Inflammatory macrophage (primary cell): ENCODE measurements around the gene COCH.
"Not testable (repeated sequence)": the region's sequence is repeated elsewhere in the genome, so short reads cannot be mapped to it uniquely, and the experiment has no call there.

Source experiments
- DNase-seq, 2 donors: peaks; one replicate each; pipeline ENCODE4 v3.0.0-alpha.2; 2020 to 2022

COCH gene

DNA sequence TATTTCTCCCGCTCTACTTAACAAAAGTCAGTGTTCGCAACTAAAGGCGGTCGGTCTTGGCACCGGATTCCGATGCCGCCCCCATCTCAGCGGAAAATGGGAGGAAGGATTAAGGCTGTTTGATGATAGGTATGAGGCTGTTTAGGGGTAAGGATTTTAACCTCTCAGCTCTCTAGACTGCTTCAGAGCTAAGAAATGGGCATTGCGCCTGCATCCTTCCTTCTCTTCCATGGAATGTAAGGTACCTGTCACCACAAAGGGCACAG is 1.4 kb downstream of the COCH start:
- DNase-seq = no peak

DNA sequence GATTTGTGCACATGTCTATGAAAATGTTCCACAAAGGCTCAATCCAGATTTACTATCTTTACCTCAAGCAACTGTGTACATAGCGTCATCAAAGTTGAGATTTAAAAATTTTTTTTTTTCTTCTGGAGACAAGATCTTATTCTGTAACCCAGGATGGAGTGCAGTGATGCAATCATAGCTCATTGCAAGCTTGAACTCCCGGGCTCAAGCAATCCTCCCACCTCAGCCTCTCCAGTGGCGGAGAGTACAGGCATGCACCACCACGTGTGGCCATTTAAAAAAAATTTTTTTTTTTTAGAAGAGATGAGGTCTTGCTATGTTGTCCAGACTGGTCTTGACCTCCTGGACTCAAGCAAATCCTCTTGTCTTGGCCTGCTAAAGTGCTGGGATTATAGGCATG is 2.3 kb downstream of the COCH start:
- DNase-seq = no peak

DNA sequence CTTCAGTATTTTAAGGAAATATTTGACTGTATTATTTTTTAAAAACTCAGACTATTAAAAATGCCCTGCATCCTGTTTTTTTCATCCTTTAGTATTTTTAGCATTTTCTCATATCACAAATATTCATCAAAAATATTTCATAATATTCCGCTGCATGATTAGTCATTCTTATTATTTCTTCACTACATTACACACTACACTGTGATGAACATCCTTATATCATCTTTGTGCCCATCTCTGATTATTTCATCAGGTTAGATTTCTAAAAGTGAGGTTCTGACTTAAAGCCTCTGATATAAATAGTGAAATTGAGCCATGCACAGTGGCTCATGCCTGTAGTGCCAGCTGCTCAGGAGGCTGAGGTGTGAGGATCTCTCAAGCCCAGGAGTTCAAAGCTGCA is 8.1 kb downstream of the COCH start:
- DNase-seq = peak in 1 of 2 donors; percentile 46

DNA sequence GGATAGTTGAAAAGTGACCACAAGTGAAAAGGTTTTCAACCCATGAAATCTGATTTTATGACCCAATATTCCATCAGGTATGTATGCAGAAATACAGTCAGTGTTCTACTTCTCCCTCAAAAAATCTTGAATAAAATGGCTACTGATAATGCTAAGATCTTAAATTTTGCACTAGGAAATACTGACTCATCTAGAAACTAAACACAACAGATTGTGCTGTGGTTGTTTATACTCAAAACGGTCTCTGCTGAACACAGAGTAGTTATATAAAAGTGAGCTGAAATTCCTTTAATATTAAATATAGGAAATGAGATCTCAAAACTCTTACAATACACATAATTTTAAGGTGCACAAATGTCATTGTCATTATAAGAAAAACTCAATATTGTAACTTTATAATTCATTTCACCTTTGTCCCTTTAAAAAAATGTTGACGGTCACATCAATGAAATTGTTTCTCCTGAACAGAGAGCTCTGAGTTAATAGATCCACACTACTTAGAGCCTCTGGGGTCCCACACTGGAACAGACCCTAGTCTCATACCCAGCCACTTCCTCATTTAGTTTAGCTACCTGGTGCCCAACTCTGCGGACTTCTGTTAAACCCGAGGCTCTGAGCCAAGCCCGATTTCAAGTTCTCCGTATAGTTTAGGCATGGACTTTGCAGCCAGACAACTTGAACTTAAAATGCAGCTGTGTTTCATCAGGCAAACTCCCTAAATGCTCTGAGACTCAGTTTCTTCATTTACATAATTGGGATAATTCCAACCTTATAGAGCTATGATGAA is 9.3 kb downstream of the COCH start:
- no peak for DNase-seq

DNA sequence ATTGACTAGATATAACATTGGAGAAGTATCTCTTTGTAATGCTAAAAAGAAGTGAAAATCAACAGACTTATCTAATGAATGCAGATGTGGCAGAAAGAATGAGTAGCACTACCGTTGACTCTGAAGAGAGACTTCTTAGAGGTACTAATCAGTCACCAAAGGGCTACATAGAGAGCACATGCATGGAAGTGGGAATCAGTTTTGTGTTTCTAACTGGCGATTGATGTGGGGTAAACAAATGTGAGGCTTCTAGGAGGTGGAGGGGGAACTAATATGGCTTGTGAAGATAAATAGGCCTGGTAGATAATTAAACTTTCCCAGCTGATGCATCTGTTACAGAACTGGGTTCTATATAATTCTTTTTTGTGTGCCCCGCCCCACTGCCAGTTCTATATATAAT is 10.5 kb downstream of the COCH start:
- no peak for DNase-seq

DNA sequence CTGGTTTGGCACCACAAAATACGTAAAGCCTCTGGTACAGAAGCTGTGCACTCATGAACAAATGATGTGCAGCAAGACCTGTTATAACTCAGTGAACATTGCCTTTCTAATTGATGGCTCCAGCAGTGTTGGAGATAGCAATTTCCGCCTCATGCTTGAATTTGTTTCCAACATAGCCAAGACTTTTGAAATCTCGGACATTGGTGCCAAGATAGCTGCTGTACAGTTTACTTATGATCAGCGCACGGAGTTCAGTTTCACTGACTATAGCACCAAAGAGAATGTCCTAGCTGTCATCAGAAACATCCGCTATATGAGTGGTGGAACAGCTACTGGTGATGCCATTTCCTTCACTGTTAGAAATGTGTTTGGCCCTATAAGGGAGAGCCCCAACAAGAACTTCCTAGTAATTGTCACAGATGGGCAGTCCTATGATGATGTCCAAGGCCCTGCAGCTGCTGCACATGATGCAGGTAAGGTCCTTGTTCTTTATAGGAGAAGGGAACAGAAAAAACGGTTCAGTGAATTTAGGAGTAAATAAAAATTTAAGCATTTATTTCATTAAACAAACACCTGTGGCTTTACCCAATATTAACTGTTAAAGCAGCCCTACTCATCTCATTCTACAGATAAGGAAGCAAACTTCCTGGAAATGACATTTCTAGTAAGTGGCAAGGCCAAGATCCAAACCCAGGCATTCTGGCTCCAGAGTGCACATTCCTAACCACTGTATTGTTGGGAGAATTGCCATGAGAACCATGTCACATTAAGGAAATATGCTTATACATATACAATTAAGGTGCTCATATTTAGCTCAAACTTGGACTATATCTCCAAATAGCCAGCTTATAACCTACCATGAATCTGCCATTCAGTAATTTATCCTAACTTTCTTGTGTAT is 11.7 kb downstream of the COCH start:
- no peak for DNase-seq

DNA sequence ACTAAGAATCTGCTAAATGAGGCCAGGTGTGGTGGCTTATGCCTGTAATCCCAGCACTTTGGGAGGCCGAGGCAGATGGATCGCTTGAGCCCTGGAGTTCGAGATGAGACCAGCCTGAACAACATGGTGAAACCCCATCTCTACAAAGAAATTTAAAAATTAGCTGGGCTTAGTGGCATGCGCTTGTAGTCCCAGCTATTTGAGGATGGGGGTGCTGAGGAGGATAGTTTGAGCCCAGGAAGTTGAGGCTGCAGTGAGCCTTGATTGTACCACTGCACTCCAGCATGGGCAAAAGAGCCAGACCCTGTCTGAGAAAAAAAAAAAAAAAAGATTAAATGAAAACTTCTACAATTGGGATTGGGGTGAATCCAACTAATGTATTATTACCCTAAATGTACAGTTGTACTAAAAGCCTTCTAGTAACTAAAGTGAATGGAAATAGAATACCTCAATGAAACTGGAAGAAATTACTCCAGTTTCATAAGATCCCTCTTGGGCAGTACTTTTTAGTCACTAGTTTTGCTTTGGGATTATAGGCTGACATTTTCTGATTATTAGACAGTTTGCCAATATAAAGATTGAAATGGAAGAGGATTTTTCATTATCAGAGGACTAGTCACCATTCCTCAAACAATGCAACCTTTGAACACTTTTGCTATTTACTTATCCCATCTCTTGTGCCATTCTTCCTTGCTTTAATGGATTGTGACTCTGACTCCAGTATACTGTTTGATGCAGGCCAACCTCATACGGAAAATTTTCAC is 14.3 kb downstream of the COCH start:
- no peak for DNase-seq

DNA sequence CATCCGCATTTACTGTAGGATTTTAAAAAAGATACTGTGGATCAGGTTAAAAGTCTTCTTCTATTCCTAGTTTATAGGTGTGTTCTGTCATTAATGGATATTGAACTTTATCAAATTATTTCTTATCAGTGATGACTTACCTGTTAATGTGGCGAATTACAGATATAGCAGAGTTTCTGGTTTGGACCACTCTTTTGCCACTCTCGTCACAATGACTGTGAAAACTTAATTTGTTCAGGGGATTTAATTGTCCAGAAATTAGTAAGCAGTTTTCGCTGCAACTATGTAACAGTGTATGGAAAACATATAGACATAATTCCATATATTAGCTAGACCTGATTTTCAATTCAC is 14.9 kb downstream of the COCH start:
- DNase-seq = no peak

DNA sequence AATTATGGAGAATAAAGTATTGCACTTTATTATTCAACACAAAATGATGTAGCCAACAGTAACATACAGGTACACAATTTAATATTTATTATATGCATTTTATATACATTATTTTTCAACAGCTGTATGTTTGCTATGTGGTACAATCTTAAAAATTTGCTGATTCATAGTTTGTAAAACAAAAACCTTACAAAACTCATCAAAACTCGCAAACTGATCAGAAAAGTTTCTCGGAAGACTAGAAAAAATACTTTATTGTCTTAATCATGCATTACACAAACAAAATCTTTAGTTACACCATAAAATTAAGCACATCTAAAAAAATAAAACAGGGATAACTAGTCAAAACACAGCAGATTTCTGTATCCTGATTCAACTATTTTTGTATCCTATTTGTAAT is 19.5 kb downstream of the COCH start:
- DNase-seq = no peak

DNA sequence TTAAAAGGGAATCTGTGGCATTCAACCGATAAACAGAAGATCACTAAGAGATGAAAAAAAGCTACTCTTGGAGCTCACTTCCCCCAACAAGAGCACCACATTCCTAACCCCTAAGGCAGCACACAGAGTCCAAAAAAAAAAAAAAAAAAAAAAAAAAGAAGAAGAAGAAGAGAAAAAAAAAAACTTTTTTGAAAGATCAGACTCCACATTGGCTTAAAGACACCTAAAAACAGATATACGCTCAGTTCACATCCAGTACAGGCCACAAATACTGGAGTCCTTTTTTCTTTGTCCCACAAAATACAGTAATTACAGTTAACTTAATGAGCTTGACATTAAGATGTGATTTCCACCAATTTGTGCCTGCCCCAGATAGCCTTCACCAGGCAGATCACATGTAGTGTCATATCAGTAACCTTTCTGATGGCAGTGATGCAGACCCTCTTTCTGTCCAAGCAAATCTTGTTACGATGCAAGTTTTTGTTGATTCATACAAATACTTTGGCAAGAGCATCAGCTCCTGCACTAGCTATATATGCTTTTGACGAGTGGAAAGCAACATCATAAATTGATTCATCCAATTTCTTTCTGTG is 20.7 kb downstream of the COCH start:
- DNase-seq = no peak

DNA sequence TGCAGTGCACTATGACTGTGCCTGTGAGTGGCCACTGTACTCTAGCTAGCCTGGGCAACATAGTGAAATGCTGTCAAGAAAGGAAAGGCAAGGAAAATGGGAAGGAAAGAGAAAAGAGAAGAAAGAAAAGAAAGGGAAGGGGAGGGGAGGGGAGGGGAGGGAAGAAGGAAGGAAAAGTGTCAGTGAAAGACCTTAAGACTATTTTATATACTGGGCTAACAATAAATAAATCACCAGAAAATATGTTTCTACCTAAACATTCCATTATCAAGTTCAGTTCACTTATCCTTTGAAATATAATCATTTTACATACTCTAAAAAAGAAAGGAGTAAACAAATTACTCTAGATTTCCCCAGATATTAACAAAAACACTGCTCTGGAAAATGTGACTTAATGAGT is 22.1 kb downstream of the COCH start:
- DNase-seq = no peak

DNA sequence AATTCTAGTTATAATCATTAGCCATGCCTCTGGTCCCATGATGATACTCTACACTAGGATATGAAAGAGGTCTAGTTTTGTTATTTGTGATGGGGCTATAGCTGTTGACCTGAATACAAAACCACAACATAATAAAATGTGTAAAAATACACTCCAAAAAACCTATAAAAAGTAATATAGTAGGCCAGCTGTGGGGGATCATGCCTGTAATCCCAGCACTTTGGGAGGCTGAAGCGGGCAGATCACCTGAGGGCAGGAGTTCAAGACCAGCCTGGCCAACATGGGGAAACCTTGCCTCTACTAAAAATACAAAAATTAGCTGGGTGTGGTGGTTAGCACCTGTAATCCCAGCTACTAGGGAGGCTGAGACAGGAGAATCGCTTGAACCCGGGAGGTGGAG is 22.8 kb downstream of the COCH start:
- DNase-seq = not testable (repeated sequence)

DNA sequence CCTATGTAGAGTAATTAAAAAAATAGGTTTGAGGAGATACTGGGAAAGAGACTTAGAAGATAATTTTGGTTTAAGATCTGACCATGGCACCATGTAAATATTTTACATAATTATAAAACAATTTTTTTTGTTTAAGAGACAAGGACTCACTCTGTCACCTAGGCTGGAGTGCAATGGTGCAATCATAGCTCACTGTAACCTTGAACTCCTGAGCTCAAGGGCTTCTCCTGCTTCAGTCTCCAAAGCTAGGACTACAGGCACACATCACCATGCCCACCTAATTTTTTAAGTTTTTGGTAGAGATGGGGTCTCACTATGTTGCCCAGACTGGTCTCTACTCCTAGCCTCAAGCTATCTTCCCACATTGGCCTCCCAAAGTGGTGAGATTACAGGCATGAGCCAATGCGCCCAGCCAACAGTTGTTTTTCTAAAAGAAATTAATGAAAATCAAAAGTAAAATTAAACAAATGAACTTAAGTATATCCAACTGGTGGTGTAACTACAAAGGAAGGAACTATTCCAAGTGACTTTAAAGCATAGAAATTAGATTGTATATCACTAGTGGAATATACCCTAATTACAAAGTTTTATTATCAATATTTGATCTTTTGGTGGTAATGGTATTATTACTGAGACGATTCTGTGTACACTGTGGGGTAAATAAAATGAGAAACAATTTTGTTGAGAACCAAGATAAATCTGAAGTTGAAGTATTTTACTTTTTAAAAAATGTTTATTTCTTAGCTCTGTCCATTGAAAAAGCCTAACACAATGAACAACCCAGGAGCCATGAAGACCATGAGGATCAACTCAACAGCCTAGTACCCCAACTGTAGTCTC is 29.1 kb downstream of the COCH start:
- DNase-seq = no peak

DNA sequence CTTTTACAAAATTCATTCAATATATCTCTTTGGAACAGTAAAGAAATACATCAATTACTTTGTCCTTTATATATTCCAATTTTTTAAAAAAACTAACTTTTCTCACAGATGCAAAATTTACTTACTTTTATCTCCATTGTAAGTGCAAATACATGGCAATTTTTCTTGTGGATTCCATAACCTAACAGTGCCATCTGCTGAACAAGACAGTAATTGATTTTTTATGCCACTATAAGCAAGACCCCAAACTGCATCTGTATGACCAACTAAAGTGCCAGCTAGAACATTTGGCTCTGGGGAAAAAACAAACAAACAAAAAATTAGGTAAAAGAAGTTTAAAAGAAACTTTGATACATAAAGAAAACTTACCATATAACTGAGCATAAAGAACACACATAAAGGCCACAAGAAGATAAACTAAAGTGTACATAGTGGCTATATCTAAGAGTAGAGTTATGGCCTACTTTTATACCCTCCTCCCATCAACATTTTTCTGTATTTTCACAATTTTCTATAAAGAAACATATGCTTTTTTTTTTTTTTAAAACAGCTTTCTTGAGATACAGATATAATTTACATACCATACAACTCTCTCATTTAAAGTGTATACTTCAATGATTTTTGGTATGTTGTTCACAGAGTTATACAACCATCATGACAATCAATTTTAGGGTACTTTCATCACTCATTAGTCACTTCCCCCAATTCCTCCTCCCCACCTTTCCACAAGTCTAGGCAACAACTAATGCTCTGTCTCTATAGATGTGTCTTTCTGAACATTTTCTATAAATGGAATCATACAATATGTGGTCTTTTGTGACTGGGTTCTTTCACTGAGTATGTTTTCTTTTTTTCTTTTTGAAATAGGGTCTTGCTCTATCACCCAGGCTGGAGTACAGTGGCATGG is 32.6 kb downstream of the COCH start:
- DNase-seq = no peak

DNA sequence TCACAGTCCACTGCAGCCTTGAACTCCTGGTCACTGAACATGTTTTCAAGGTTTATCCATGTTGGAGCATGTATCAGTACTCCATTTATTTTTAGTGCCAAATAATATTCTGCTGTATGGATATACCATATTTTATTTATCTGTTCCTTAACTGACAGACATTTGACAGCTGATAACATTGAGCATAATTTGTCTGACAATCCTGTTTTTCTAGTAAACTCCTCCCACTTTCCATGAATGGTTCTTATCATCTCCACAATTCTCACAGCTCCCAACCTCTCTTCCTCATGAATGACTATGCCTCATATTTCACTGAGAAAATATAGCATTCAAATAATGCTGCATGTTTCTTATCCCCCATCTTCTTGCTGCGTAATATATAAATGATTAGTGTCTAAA is 33.3 kb downstream of the COCH start:
- no peak for DNase-seq

DNA sequence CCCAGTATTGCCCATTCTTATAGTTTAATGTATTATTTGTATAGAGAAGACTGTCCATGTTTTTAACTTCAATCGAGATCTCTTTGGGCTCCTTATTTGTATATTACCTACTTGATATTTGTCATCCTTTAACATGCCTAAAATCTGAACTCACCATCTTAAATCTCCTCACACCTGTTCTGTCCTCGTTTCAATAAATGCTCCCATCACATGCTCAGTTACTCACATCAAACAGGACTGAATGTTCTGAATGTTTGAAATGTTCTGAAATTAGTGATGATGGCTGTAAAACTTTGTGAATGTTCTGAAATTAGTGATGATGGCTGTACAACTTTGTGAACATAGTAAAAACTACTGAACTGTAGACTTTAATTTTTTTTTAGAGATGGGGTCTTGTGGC is 34.5 kb downstream of the COCH start:
- no peak for DNase-seq

DNA sequence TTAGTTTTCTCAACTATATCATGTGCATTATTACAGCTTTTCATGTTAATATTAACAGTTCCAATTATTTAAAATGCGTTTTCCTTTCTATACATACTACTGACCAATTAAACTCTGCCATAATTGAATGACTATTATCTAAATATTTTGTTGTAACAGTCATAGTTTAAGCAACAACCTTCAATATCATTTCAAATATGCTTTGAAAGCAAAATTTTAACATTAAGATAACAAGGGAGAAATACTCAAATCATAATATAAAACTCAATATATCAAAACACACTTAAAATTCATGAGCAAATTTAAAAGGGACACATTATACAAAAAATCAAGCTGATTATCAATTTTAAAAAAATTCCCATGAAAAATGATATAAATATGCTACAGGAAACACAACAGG is 40.5 kb downstream of the COCH start:
- no peak for DNase-seq

DNA sequence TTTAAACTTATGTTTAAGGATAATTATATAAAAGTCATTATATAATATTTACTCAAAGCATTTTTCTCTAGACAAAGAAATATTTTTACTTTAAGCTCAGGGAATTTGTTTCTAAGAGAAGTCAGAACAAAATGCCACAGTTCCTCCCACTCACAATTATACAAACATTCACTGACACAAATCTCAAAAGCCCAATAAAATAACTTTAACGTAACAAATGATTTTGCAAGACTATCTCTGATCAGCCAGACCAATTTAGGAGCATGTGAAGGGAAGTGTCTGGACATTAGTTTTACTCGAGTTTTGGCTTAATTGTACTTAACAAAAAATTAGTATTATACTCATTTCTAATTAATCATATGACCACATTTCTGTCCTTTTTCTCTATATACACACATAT is 41.2 kb downstream of the COCH start:
- DNase-seq = no peak

DNA sequence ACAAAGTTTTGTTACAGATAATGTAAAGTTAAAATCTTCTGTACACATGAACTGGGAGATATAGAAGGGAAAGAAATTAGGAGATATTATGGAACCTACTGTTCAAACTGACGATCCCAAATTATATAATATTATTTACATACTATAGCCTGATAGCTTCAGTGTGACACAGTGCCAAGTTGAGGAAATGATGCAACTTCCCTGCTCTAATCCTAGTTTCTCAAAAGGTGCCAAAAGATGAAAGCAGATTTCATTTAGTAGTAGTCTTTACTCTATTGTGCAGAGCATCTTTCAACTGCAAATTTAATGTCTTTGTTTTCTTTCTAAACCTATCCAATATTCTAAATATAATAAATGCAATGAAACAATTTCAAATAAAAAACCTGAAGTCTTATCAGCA is 46.9 kb downstream of the COCH start:
- peak in 1 of 2 donors; percentile 2 for DNase-seq

DNA sequence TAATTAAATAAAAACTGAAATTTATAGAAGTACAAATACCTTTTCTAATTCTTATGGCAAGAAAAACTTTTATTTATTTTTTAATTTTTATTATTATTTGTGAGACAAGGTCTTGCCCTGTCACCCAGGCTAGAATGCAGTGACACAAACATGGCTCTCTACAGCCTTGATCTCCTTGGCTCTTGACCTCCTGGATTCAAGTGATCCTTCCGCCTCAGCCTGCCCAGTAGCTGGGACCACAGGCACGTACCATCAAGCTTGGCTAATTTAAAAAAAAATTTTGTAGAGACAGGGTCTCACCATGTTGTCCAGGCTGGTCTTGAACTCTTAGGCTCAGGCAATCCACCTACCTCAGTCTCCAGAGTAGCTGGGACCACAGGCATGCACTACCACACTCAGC is 47.4 kb downstream of the COCH start:
- no peak for DNase-seq

DNA sequence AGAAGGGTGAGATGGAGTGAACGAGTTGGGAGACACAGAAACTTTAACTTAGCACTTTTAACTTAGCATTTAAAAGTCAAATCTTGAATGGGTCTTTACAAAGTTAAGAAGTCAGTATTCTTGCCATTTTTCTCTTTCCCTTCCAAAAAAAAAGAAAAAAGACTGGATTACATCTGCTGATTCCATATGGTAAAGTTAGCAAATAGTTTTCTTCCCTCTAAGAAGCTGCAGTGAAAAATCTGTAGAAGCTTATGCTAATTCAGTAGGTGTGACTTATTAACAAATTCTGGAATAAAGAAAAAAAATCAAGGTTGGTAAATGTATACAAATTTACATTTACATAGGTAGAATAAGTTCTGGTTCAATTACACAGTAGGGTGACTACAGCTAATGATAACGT is 50.9 kb downstream of the COCH start:
- no peak for DNase-seq
